K562 (cell line): ENCODE measurements around the gene POLD4. TPM values are rescaled to one million over a fixed set of nuclear protein-coding genes. Genes with fewer than 3 reads are reported as not detected.

Experiments
- ADNP ChIP-seq: fragments of 200-800 bp; sonication (Bioruptor generic); IDR thresholded peaks from 2 replicates; pipeline ENCODE4 v1.6.1; 2016; ENCODE audit warnings: missing genetic modification characterization, missing compliant biosample characterization
- ATF4 ChIP-seq: fragments of 450-650 bp; formaldehyde crosslinking; IDR thresholded peaks from 2 replicates; pipeline ENCODE4 v1.4.0; 2022; ENCODE audit warnings: mild to moderate bottlenecking, moderate library complexity
- CBFA2T2 ChIP-seq: fragments of 450-650 bp; conservative IDR thresholded peaks from 2 replicates; pipeline ENCODE4 v1.6.1; 2017; ENCODE audit warnings: mild to moderate bottlenecking
- ESRRB ChIP-seq: fragments of 250-450 bp; sonication (Bioruptor Pico); IDR thresholded peaks from 2 replicates; pipeline ENCODE4 v1.5.0; 2020; ENCODE audit warnings: mild to moderate bottlenecking, moderate library complexity, borderline replicate concordance
- IRF1 ChIP-seq: sonication (generic); formaldehyde crosslinking; IDR thresholded peaks from 2 replicates; pipeline ENCODE4 v1.8.0; 2022; ENCODE audit warnings: missing genetic modification reagents, mild to moderate bottlenecking, borderline replicate concordance
- KDM5B ChIP-seq: fragments of 200-600 bp; sonication (generic); IDR thresholded peaks from 2 replicates; pipeline ENCODE4 v1.6.1; 2012; ENCODE audit warnings: low read depth, mild to moderate bottlenecking, moderate library complexity, low read length, control low read depth, inconsistent platforms; ENCODE audit not compliant: insufficient replicate concordance
- MAFK ChIP-seq: IDR thresholded peaks from 2 replicates; pipeline ENCODE4 v1.6.1; 2011; ENCODE audit warnings: low read length, improper control_type of control experiment
- MBD2 ChIP-seq: sonication (generic); IDR thresholded peaks from 2 replicates; pipeline ENCODE4 v1.6.1; 2016; ENCODE audit warnings: low read depth, borderline replicate concordance
- SMC3 ChIP-seq: conservative IDR thresholded peaks from 2 replicates; pipeline ENCODE4 v1.6.1; 2011; ENCODE audit warnings: low read depth, low read length, improper control_type of control experiment; ENCODE audit not compliant: insufficient read depth
- SNAPC5 ChIP-seq: fragments of 250-450 bp; sonication (Bioruptor Pico); IDR thresholded peaks from 2 replicates; pipeline ENCODE4 v1.8.0; 2021; ENCODE audit warnings: moderate library complexity, mild to moderate bottlenecking, inconsistent platforms
- SP2 ChIP-seq: IDR thresholded peaks from 2 replicates; pipeline ENCODE4 v1.6.1; 2011; ENCODE audit warnings: mild to moderate bottlenecking, low read depth, low read length, moderate library complexity; ENCODE audit not compliant: poor library complexity, severe bottlenecking; ENCODE audit errors: extremely low read depth
- TFE3 ChIP-seq: fragments of 450-650 bp; formaldehyde crosslinking; IDR thresholded peaks from 2 replicates; pipeline ENCODE4 v1.4.0; 2020; ENCODE audit warnings: mild to moderate bottlenecking, mixed read lengths
- U2AF2 ChIP-seq: fragments of 200-400 bp; formaldehyde crosslinking; optimal IDR thresholded peaks from 2 replicates; pipeline ENCODE3; 2017; ENCODE audit warnings: low read depth, mild to moderate bottlenecking, low read length
- ZKSCAN3 ChIP-seq: fragments of 250-450 bp; sonication (Bioruptor Pico); IDR thresholded peaks from 2 replicates; pipeline ENCODE4 v1.4.0; 2020
- ZNF354B ChIP-seq: fragments of 250-450 bp; sonication (Bioruptor Pico); IDR thresholded peaks from 2 replicates; pipeline ENCODE4 v1.4.0; 2020
- ZNF551 ChIP-seq: fragments of 250-450 bp; sonication (Bioruptor Pico); IDR thresholded peaks from 2 replicates; pipeline ENCODE4 v1.5.0; 2021; ENCODE audit warnings: mild to moderate bottlenecking, moderate library complexity
- ZNF592 ChIP-seq: fragments of 450-650 bp; IDR thresholded peaks from 2 replicates; pipeline ENCODE4 v1.6.1; 2017; ENCODE audit warnings: antibody characterized with exemption, mild to moderate bottlenecking
- polyA plus RNA-seq, 8 experiments: library from polyadenylated mRNA; depleted of rRNA in 4 of 8; stranded (reverse) in 5 of 8; unstranded in 3 of 8; fragments of >200 nt; fragmentation: Nextera tagmentation in 2 of 8; fragmentation: Illumina TruSeq in 1 of 8; extraction: Ambion mirVana in 2 of 8; extraction: Trizol in 1 of 8; gene quantifications; 2 replicates each; pipeline versions ENCODE4 v1.2.1 to v1.2.3, GENCODE V29; 2011 to 2014; ENCODE audit warnings: inconsistent platforms in 1 of 8, missing spikeins in 1 of 8
- total RNA-seq, 7 experiments: library from RNA; depleted of rRNA in 6 of 7; stranded (reverse); fragments of >200 nt in 6 of 7; fragmentation: Illumina TruSeq in 2 of 7; extraction: Trizol in 2 of 7; gene quantifications; 2 replicates each; pipeline versions ENCODE4 v1.2.1 to v1.2.3, GENCODE V29; 2011 to 2021; ENCODE audit warnings: low replicate concordance in 1 of 7
- TF ChIP-seq, protein P1 (sequence below): fragments of 450-650 bp; IDR thresholded peaks from 2 replicates; pipeline ENCODE4 v1.6.1; 2018; ENCODE audit warnings: mild to moderate bottlenecking, low read depth; ENCODE audit not compliant: partially characterized antibody

Gene POLD4
- total and polyA plus RNA-seq, 9 of the 15 experiments (the other 6 are each of a cell fraction or from before 2014, with no cell fraction given): 5.8 to 64.5 (median 18.3) TPM

DNA sequence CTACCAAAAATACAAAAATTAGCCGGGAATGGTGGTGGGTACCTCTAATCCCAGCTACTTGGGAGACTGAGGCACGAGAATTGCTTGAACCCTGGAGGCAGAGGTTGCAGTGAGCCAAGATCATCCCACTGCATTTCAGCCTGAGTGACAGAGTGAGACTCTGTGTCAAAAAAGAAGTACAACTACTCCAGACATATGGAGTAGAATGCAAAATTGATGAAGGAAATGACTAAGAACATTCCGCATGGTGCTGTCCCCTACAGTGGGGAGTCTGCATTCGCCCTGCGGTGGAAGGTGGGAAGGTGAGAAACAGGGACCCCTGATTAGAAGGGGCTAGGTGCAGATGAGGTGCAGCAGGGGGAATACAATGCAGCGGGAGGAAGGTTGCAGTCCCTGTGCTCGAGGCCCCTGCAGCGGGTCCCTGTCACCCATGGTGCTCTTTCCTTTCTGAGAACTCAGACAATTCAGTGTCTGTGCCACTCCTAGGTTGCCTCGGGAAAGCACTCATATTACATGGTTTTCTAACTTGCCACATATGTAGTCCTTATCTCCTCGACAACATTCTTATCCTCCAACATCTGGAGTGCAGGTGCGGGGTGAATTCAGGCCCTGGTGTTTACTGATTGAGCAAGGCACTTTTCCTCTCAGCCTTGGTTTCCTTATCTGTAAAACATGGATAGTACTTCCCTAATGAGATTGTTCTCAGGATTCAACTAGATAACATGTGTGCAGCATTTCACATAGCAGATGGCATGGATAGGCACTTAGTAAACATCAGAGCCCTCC is 5.2 kb downstream of the POLD4 start (continued):
- TF ChIP-seq ZNF592 (no peak), SNAPC5 (CRISPR knock-in tag) (no peak), ZNF551 (CRISPR knock-in tag) (no peak), U2AF2 (no peak), TFE3 (no peak), KDM5B (no peak), SMC3 (no peak), ZNF354B (CRISPR knock-in tag) (peak; percentile 40; the same call in 1 of the 2 replicates), SP2 (no peak), IRF1 (CRISPR knock-in tag) (no peak), MBD2 (0 out of 2 replicates have a peak, but pooled peaks have one; percentile 33), ZKSCAN3 (CRISPR knock-in tag) (no peak), ESRRB (no peak), ADNP (no peak), MAFK (no peak), ATF4 (CRISPR knock-in tag) (no peak), CBFA2T2 (peak; percentile 99)
- TF ChIP-seq, protein P1, sequence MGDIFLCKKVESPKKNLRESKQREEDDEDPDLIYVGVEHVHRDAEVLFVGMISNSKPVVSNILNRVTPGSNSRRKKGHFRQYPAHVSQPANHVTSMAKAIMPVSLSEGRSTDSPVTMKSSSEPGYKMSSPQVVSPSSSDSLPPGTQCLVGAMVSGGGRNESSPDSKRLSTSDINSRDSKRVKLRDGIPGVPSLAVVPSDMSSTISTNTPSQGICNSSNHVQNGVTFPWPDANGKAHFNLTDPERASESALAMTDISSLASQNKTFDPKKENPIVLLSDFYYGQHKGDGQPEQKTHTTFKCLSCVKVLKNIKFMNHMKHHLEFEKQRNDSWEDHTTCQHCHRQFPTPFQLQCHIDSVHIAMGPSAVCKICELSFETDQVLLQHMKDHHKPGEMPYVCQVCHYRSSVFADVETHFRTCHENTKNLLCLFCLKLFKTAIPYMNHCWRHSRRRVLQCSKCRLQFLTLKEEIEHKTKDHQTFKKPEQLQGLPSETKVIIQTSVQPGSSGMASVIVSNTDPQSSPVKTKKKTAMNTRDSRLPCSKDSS: no peak
